SJSA1 (cell line): ENCODE results near the gene OR3A3. TPM values are rescaled to one million over a fixed set of nuclear protein-coding genes. Genes with fewer than 3 reads are reported as not detected.
"Not testable (repeated sequence)": the region's sequence is repeated elsewhere in the genome, so short reads cannot be mapped to it uniquely, and the experiment has no call there.

Source experiments
- DNase-seq, 2 experiments: peaks; one replicate each; pipeline ENCODE4 v3.0.0-alpha.2; 2015 to 2020; ENCODE audit warnings: low spot score in 2 of 2, low read depth in 1 of 2
- H3K27ac ChIP-seq: fragments of 250-450 bp; sonication (Bioruptor Pico); 2 replicates; pipeline ENCODE4 v1.5.1; 2020; ENCODE audit warnings: mild to moderate bottlenecking, moderate library complexity
- H3K27me3 ChIP-seq: fragments of 250-450 bp; sonication (Bioruptor Pico); replicated peaks from 2 replicates; pipeline ENCODE4 v1.5.1; 2020; ENCODE audit warnings: mild to moderate bottlenecking, moderate library complexity
- H3K36me3 ChIP-seq: fragments of 250-450 bp; sonication (Bioruptor Pico); 2 replicates; pipeline ENCODE4 v1.5.1; 2020; ENCODE audit warnings: mild to moderate bottlenecking
- H3K4me1 ChIP-seq: fragments of 250-450 bp; sonication (Bioruptor Pico); replicated peaks from 2 replicates; pipeline ENCODE4 v1.6.1; 2021; ENCODE audit warnings: mild to moderate bottlenecking
- H3K4me3 ChIP-seq: fragments of 250-450 bp; sonication (Bioruptor Pico); 2 replicates; pipeline ENCODE4 v1.5.1; 2020; ENCODE audit warnings: mild to moderate bottlenecking
- H3K9me3 ChIP-seq: fragments of 250-450 bp; sonication (Bioruptor Pico); replicated peaks from 2 replicates; pipeline ENCODE4 v1.5.1; 2020; ENCODE audit warnings: mild to moderate bottlenecking
- total RNA-seq: library from RNA; depleted of rRNA; stranded (reverse); fragments of >200 nt; shearing (Covaris generic); gene quantifications from 2 replicates; pipeline ENCODE4 v1.2.3, GENCODE V29; 2014; rRNA removed

The OR3A3 gene
- not detected in 2 replicates for total RNA-seq

DNA sequence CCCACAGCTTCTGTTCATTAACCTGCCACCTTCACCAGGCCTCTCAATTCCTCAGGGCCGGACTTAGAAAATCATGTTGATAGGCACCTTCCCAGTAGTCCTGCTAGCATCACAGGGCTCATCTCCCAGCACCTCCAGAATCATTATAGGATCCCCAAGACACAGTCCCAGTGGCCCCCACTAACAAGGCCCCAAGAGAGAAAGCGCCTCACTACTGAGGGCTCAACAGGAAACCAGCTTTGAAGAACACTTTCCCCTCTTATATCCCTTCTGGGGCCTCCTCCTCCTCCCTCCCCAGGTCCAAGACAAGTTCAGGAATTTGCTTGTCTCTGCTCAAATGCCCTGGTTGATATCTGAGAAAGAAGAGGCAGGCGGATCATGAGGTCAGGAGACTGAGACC is at the start of gene OR3A3:
OR3A3 (plus strand) TSS at position 301 of the 400 bp plus-strand sequence.
- Histone ChIP-seq H3K9me3 (peaks cover 6% of the 10 kb centered on the region), H3K27ac (no peak within 1 kb of the TSS), H3K4me1 (no peaks in the 10 kb centered on the region), H3K27me3 (no peaks in the 10 kb centered on the region), H3K36me3 (no peaks in the 10 kb centered on the region), H3K4me3 (no peak within 1 kb of the TSS)
- no peak for DNase-seq

DNA sequence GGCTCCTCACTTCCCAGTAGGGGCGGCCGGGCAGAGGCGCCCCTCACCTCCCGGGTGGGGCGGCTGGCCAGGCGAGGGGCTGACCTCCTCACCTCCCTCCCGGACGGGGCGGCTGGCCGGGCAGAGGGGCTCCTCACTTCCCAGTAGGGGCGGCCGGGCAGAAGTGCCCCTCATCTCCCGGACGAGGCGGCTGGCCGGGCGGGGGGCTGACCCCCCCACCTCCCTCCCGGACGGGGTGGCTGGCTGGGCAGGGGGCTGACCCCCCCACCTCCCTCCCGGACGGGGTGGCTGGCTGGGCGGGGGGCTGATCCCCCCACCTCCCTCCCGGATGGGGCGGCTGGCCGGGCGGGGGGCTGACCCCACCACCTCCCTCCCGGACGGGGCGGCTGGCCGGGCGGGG is 40.0 kb upstream of the OR3A3 start:
- not testable (repeated sequence) for H3K27me3 ChIP-seq, H3K9me3 ChIP-seq, DNase-seq, H3K36me3 ChIP-seq, H3K4me1 ChIP-seq, H3K4me3 ChIP-seq, H3K27ac ChIP-seq

DNA sequence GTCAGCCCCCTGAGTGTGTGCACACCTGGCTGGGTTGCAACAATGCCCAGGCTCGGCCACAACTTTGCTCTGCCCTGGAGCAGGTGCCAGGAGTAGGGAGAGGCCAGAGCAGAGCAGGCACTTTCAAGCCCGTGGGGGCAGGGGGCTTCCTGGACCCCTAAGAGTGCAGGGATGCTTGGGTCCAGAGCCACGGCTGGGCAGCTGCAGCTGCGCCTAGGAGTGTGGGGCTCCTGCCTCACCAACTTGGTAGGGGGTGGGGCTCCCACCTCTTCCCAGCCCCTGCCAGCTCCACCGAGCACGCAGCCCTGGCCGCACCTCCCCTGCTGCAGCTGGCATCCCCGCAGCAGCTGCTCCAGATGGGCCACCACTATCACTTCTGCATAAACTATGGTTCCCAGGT is 32.8 kb upstream of the OR3A3 start:
- no peak overlapping the region for H3K27ac ChIP-seq
- H3K9me3 ChIP-seq: no peaks in the 10 kb centered on the region
- H3K4me1 ChIP-seq: no peaks in the 10 kb centered on the region
- no peaks in the 10 kb centered on the region for H3K27me3 ChIP-seq
- no peak overlapping the region for H3K4me3 ChIP-seq
- no peak for DNase-seq
- H3K36me3 ChIP-seq: no peaks in the 10 kb centered on the region

- H3K36me3 ChIP-seq: no peaks in the 10 kb centered on the region
- no peaks in the 10 kb centered on the region for H3K9me3 ChIP-seq
- no peaks in the 10 kb centered on the region for H3K4me1 ChIP-seq
- H3K27ac ChIP-seq: no peak overlapping the region
- no peak for DNase-seq
- H3K27me3 ChIP-seq: no peaks in the 10 kb centered on the region
- no peak overlapping the region for H3K4me3 ChIP-seq
These were observed 29.2 kb upstream of the OR3A3 start for GRCh38 chr17:3381957-3382356.

DNA sequence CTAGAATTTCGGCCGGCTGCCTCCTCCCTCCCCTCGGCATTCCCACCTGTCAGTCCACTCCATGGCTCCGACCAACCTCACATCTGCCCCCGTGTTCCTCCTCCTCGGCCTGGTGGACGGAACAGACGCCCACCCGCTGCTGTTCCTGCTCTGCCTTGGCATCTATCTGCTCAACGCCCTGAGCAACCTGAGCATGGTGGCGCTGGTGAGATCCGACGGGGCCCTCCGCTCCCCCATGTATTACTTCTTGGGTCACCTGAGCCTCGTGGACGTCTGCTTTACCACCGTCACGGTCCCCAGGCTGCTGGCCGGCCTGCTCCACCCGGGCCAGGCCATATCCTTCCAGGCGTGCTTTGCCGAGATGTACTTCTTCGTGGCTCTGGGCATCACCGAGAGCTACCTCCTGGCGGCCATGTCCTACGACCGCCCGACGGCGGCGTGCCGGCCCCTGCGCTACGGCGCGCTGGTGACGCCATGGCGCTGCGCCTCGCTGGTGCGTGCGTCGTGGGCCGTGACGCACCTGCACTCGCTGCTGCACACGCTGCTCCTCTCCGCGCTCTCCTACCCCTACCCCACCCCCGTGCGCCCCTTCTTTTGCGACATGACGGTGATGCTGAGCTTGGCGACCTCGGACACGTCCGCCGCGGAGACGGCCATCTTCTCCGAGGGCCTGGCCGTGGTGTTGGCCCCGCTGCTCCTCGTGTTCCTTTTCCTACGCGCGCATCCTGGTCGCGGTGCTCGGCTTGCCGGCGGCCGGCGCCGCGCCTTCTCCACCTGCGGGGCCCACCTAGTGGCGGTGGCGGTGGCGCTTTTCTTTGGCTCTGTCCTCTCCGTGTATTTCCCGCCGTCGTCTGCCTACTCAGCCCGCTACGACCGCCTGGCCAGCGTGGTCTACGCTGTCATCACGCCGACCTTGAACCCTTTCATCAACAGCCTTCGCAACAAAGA is 25.0 kb upstream of the OR3A3 start, which contains the start of gene OR3A2:
OR3A2 (minus strand) TSS at position 440 of the 948 bp plus-strand sequence.
- Histone ChIP-seq H3K4me3 (no peak within 1 kb of the TSS), H3K27me3 (no peaks in the 10 kb centered on the region), H3K9me3 (no peaks in the 10 kb centered on the region), H3K27ac (no peak within 1 kb of the TSS), H3K36me3 (no peaks in the 10 kb centered on the region), H3K4me1 (no peaks in the 10 kb centered on the region)
- DNase-seq: no peak

DNA sequence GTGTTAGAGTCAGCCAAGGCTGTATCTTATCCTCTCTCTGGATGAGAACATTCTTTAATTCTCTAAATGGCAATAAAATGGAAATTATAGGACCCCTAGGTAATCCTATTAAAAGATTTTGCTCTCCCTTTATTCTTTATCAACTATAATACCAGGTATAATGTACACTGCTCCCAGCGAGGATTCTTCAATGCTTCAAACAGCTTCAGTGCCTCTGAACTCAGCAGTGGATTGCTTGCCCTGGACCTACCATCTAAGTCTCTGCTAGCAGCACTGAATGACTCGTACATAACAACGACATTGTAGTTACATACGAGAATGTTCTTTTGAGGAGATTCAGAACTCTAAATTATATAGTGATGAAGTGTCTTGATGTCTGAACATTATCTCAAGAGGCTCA is 21.4 kb upstream of the OR3A3 start:
- H3K9me3 ChIP-seq: no peaks in the 10 kb centered on the region
- H3K4me3 ChIP-seq: no peak overlapping the region
- no peaks in the 10 kb centered on the region for H3K27me3 ChIP-seq
- H3K4me1 ChIP-seq: no peaks in the 10 kb centered on the region
- no peaks in the 10 kb centered on the region for H3K36me3 ChIP-seq
- H3K27ac ChIP-seq: no peak overlapping the region
- no peak for DNase-seq

GRCh38 chr17:3397801-3398200 is 13.4 kb upstream of the OR3A3 start:
- H3K27me3 ChIP-seq, H3K4me1 ChIP-seq, H3K27ac ChIP-seq, H3K9me3 ChIP-seq, DNase-seq, H3K4me3 ChIP-seq, H3K36me3 ChIP-seq: not testable (repeated sequence)

DNA sequence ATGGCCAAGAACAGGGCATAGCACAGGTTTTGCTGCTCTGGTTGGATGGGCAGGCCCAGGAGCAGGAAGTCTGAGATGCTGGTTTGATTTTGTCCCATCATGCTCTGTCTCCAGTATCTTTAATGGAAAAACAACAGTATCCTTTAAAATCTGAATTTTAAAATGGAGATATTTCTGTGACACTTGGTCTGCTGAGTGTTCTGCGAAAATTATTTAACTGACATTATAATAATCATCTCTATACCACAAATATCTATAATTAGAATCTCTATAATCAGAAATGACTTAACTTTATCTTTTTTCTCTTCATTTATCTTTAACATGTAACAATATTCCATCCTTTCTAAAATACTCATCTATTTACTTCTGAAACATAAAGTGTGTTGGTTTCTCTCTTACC is 12.9 kb upstream of the OR3A3 start, which contains the start of gene OR1E1:
OR1E1 (minus strand) TSS at position 101 of the 400 bp plus-strand sequence; CDS start at position 101, 0 bp downstream.
- H3K27me3 ChIP-seq: no peaks in the 10 kb centered on the region
- H3K36me3 ChIP-seq: no peaks in the 10 kb centered on the region
- H3K4me1 ChIP-seq: no peaks in the 10 kb centered on the region
- H3K27ac ChIP-seq: no peak within 1 kb of the TSS
- DNase-seq: no peak
- no peak within 1 kb of the TSS for H3K4me3 ChIP-seq
- H3K9me3 ChIP-seq: no peaks in the 10 kb centered on the region

DNA sequence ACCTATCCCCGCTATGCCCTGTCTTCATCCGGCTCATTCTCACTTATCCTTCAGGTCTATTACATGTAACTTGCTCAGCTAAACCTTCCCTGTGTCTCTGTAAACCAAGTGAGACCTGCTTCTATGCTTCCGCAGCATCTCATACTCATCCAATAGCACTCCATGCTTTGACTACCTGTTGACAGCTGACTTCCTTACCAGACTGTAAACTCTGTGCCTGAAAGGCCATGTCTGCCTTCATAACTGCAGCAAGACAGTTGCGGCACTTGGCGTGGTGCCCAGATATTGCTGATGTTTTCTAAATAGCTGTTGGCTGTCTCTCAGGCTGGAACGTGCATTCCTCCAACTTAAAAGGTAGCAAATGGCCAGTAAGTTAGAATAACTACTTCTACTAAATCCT is 11.1 kb upstream of the OR3A3 start:
- Histone ChIP-seq H3K36me3 (no peaks in the 10 kb centered on the region), H3K4me3 (no peak overlapping the region), H3K4me1 (no peaks in the 10 kb centered on the region), H3K9me3 (no peaks in the 10 kb centered on the region), H3K27ac (no peak overlapping the region), H3K27me3 (no peaks in the 10 kb centered on the region)
- DNase-seq: no peak

- no peak overlapping the region for H3K4me3 ChIP-seq
- no peaks in the 10 kb centered on the region for H3K27me3 ChIP-seq
- peaks cover 4% of the 10 kb centered on the region; the same call in 1 of the 2 replicates for H3K9me3 ChIP-seq
- H3K27ac ChIP-seq: no peak overlapping the region
- DNase-seq: no peak
- H3K4me1 ChIP-seq: no peaks in the 10 kb centered on the region
- no peaks in the 10 kb centered on the region for H3K36me3 ChIP-seq
These were observed 9.4 kb upstream of the OR3A3 start for GRCh38 chr17:3401786-3402185.

DNA sequence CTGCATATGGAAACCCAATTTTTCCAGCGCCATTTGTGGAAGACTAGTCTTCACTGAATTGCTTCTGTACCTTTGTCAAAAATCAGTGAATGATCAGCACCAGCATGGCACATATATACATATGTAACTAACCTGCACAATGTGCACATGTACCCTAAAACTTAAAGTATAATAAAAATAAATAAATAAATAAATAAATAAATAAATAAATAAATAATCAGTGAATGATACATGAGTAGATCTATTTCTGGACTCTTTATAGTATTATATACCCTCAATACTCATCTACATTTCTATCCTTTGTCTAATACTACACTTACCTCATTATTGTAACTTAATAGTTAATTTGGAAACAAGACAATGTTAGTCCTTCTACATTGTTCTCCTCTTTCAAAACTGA is 7.3 kb upstream of the OR3A3 start:
- H3K36me3 ChIP-seq, H3K4me3 ChIP-seq, H3K27ac ChIP-seq, H3K27me3 ChIP-seq, H3K9me3 ChIP-seq, H3K4me1 ChIP-seq, DNase-seq: not testable (repeated sequence)

DNA sequence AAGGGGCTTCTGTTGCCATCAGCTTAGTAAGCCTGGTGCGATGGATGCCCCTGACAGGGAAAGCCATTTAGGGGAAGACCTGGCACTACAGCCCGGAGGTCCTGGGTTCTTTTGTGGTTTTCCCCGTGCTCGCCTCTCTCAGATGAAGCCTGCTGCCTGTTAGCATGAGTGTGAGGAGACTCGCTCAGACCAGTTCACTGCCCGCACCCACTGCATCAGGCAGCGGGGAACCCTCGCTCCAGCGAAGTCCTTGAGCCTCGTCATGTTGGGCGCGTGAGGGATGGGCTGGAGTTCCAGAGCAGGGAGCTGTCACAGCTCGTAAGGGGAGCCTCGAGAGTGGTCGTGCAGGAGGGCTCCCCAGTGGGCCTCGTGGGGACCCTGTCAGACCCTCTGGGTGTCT is 1.0 kb downstream of the OR3A3 start:
- not testable (repeated sequence) for H3K9me3 ChIP-seq, H3K27me3 ChIP-seq, H3K27ac ChIP-seq, H3K4me3 ChIP-seq, H3K36me3 ChIP-seq, DNase-seq, H3K4me1 ChIP-seq

- Histone ChIP-seq H3K4me1 (no peaks in the 10 kb centered on the region), H3K27ac (no peak overlapping the region)
These were observed 4.4 kb downstream of the OR3A3 start for GRCh38 chr17:3415610-3416009.

DNA sequence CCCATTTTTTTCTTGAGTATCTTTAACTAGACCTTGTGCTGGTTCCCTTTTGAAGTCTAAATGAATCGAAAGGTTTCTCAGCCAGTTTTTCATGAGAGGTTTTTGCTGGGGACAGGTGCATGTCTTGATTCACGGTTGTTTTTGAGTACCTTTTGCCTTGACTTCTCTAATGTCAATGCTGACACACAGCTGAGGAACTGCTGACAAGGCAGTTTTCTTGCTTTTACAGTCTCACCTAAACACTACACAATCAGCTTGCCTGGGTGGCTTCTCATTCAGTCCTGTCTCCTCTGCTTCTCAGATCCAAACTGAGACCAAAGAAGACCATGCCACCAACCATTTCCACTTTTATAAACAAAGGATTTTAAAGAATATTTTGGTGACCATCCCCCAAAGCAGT is 7.1 kb downstream of the OR3A3 start:
- H3K4me3 ChIP-seq: no peak overlapping the region
- H3K27ac ChIP-seq: no peak overlapping the region
- H3K36me3 ChIP-seq: no peaks in the 10 kb centered on the region
- 0 out of 2 replicates have a peak, but pooled peaks cover 4% of the 10 kb centered on the region for H3K9me3 ChIP-seq
- no peaks in the 10 kb centered on the region for H3K4me1 ChIP-seq
- DNase-seq: no peak
- no peaks in the 10 kb centered on the region for H3K27me3 ChIP-seq

More at GRCh38 chr17:3415610-3416009, 4.4 kb downstream of the OR3A3 start:
- no peaks in the 10 kb centered on the region for H3K36me3 ChIP-seq
- H3K9me3 ChIP-seq: 0 out of 2 replicates have a peak, but pooled peaks cover 4% of the 10 kb centered on the region
- H3K27me3 ChIP-seq: no peaks in the 10 kb centered on the region
- H3K4me3 ChIP-seq: no peak overlapping the region
- no peak for DNase-seq
